ENCODE measurements around the gene MRPS12.

MRPS12 gene

GRCh38 chr19:38978326-38978689 lies 47.6 kb downstream of the MRPS12 start:
- no peak for DNase-seq

GRCh38 chr19:38979812-38980211 lies 49.1 kb downstream of the MRPS12 start:
- no peak for DNase-seq

GRCh38 chr19:38980583-38981374 lies 50.0 kb downstream of the MRPS12 start:
- DNase-seq: no peak
